Endothelial cell of umbilical vein (primary cell): ENCODE results near the gene LGALS14. TPM values are rescaled to one million over a fixed set of nuclear protein-coding genes. Genes with fewer than 3 reads are reported as not detected.

ENCODE experiments used
- BruUV-seq: library from RNA; stranded (reverse); fragments of 400-500 nt; replicated peaks from 2 replicates; lab custom pipeline; 2021; lab: Mats Ljungman, UMichigan
- CTCF ChIA-PET: fragments of 300-600, 350-600 bp; sonication (Branson Sonifier 250); formaldehyde crosslinking; loops from one replicate; lab custom pipeline; 2021; ENCODE audit warnings: antibody characterized with exemption, inconsistent platforms; lab: Charles Lee
- POLR2A ChIA-PET: fragments of 300-600, 350-600 bp; sonication (Branson Sonifier 250); formaldehyde crosslinking; loops from one replicate; lab custom pipeline; 2021; ENCODE audit warnings: antibody characterized with exemption, inconsistent platforms; lab: Charles Lee
- DNase-seq: peaks from one replicate; pipeline ENCODE4 v3.0.0-alpha.2; 2011; ENCODE audit warnings: low read depth, low spot score
- FAIRE-seq: peaks from 2 replicates; lab custom pipeline; 2011; peaks lifted over from hg19 to GRCh38; lab: Jason Lieb, UNC
- H2AFZ ChIP-seq: 2 replicates; pipeline ENCODE4 v1.6.0; 2012; ENCODE audit warnings: low read depth, low read length, control low read depth, inconsistent platforms
- H3K27ac ChIP-seq: 2 replicates; pipeline ENCODE4 v1.5.1; 2011; ENCODE audit warnings: low read depth, mild to moderate bottlenecking, control low read depth, low read length, moderate library complexity; ENCODE audit not compliant: insufficient read depth
- H3K27me3 ChIP-seq, 2 experiments: 2 replicates each; pipeline versions ENCODE4 v1.6.0 to v1.6.1; 2011; ENCODE audit warnings: low read length in 2 of 2, mixed read lengths in 1 of 2; ENCODE audit not compliant: control insufficient read depth in 2 of 2, insufficient read depth in 2 of 2
- H3K36me3 ChIP-seq, 2 experiments: 2 replicates in 1 of 2; 3 replicates in 1 of 2; pipeline ENCODE4 v1.5.1; 2011; ENCODE audit warnings: low read length in 2 of 2, mild to moderate bottlenecking in 1 of 2, moderate library complexity in 1 of 2; ENCODE audit not compliant: control insufficient read depth in 2 of 2, insufficient read depth in 2 of 2; ENCODE audit errors: extremely low read depth in 1 of 2
- H3K4me1 ChIP-seq: 3 replicates; pipeline ENCODE4 v1.5.1; 2011; ENCODE audit warnings: mild to moderate bottlenecking, low read length; ENCODE audit not compliant: control insufficient read depth, insufficient read depth; ENCODE audit errors: extremely low read depth
- H3K4me2 ChIP-seq: 2 replicates; pipeline ENCODE4 v1.6.1; 2011; ENCODE audit warnings: low read length, control low read depth, mixed read lengths; ENCODE audit not compliant: insufficient read depth
- H3K4me3 ChIP-seq, 3 experiments: fragments of 200-600 bp in 1 of 3; sonication (generic), shearing (Covaris generic) in 1 of 3; replicated peaks in 1 of 3; 2 replicates each; pipeline ENCODE4 v1.5.1; 2011 to 2016; ENCODE audit warnings: control low read depth in 3 of 3, low read length in 3 of 3, mild to moderate bottlenecking in 2 of 3, inconsistent platforms in 1 of 3, low read depth in 1 of 3, moderate library complexity in 1 of 3; ENCODE audit not compliant: insufficient read depth in 1 of 3
- H3K79me2 ChIP-seq: 2 replicates; pipeline ENCODE4 v1.6.0; 2012; ENCODE audit warnings: low read length, inconsistent platforms; ENCODE audit not compliant: control insufficient read depth, insufficient read depth
- H3K9ac ChIP-seq: replicated peaks from 2 replicates; pipeline ENCODE3; 2011; ENCODE audit warnings: low read length, control low read depth; ENCODE audit not compliant: insufficient read depth; ENCODE audit errors: extremely low read depth
- H3K9me1 ChIP-seq: replicated peaks from 3 replicates; pipeline ENCODE4 v1.6.0; 2011; ENCODE audit warnings: mild to moderate bottlenecking, low read length; ENCODE audit not compliant: control insufficient read depth, insufficient read depth; ENCODE audit errors: extremely low read depth
- H3K9me3 ChIP-seq: replicated peaks from 2 replicates; pipeline ENCODE4 v1.5.1; 2012; ENCODE audit warnings: low read length, inconsistent platforms; ENCODE audit not compliant: control insufficient read depth, insufficient read depth
- H4K20me1 ChIP-seq: replicated peaks from 2 replicates; pipeline ENCODE3; 2011; ENCODE audit warnings: mild to moderate bottlenecking, low read length; ENCODE audit not compliant: control insufficient read depth, insufficient read depth; ENCODE audit errors: extremely low read depth
- CTCF ChIP-seq, 2 donors: IDR thresholded peaks; 1 replicate in 1 of 2; 2 replicates in 1 of 2; pipeline ENCODE4 v1.5.1; 2011; ENCODE audit warnings: low read length in 2 of 2, mild to moderate bottlenecking in 2 of 2, moderate library complexity in 2 of 2, control low read depth in 1 of 2, inconsistent platforms in 1 of 2, low read depth in 1 of 2; ENCODE audit not compliant: insufficient read depth in 1 of 2; ENCODE audit errors: extremely low read depth in 1 of 2
- EZH2 ChIP-seq: IDR thresholded peaks from 2 replicates; pipeline ENCODE4 v1.6.1; 2012; ENCODE audit warnings: borderline replicate concordance, low read depth, mild to moderate bottlenecking, moderate library complexity, low read length, inconsistent platforms; ENCODE audit not compliant: severe bottlenecking
- FOS ChIP-seq: IDR thresholded peaks from 2 replicates; pipeline ENCODE4 v1.6.1; 2011; ENCODE audit warnings: mild to moderate bottlenecking, low read length, moderate library complexity, borderline replicate concordance; ENCODE audit not compliant: insufficient read depth
- GATA2 ChIP-seq: IDR thresholded peaks from 2 replicates; pipeline ENCODE4 v1.7.0; 2011; ENCODE audit warnings: low read depth, mild to moderate bottlenecking, moderate library complexity, mixed read lengths, low read length; ENCODE audit not compliant: insufficient read length, insufficient read depth
- JUN ChIP-seq: IDR thresholded peaks from 2 replicates; pipeline ENCODE4 v1.6.1; 2011; ENCODE audit warnings: borderline replicate concordance, low read depth; ENCODE audit not compliant: insufficient read length, insufficient read depth
- MAX ChIP-seq: IDR thresholded peaks from 2 replicates; pipeline ENCODE4 v1.6.1; 2011; ENCODE audit not compliant: insufficient read depth, insufficient read length
- MYC ChIP-seq: IDR thresholded peaks from one replicate; pipeline ENCODE4 v1.6.1; 2011; ENCODE audit warnings: mild to moderate bottlenecking, low read depth, low read length
- POLR2A ChIP-seq: IDR thresholded peaks from 2 replicates; pipeline ENCODE4 v1.6.1; 2012; ENCODE audit warnings: low read depth, mild to moderate bottlenecking, control low read depth, low read length
- POLR2AphosphoS5 ChIP-seq: IDR thresholded peaks from 2 replicates; pipeline ENCODE4 v1.6.1; 2012; ENCODE audit warnings: low read depth, mild to moderate bottlenecking, control low read depth, low read length, moderate library complexity; ENCODE audit not compliant: insufficient read depth
- dilution Hi-C: fragments of 300-500 bp; cut with MboI; formaldehyde crosslinking; loops from one replicate; pipeline ENCODE4 v1.15.0; 2019; ENCODE audit warnings: low sequenced_read_pairs; ENCODE audit not compliant: extremely low pct_ligation_motif_present
- intact Hi-C: fragments of 100-400 bp; cut with micrococcal nuclease; formaldehyde crosslinking; loops from one replicate; pipeline ENCODE4 v1.10.0; 2022
- polyA plus RNA-seq, 4 experiments: library from polyadenylated mRNA; depleted of rRNA in 3 of 4; stranded (reverse) in 3 of 4; unstranded in 1 of 4; fragments of >200 nt; gene quantifications; 2 replicates each; pipeline versions ENCODE4 v1.2.1 to v1.2.3, GENCODE V29; 2011 to 2012; ENCODE audit warnings: missing spikeins in 1 of 4
- total RNA-seq: library from RNA; stranded (reverse); gene quantifications from 2 replicates; pipeline ENCODE4 v1.2.3, GENCODE V29; 2021

LGALS14 gene
- total and polyA plus RNA-seq, 2 donors (not counting 3 experiments of a cell fraction or from before 2014, with no cell fraction given) = not detected

GRCh38 chr19:39733841-39734240, 29.6 kb downstream of the LGALS14 start:
- dilution Hi-C loops = no loop called here
- no peak overlapping the region for H3K4me2 ChIP-seq
- ChIA-PET POLR2A (no interaction called here), CTCF (no interaction called here)
- H3K27ac ChIP-seq = no peak overlapping the region
- H2AFZ ChIP-seq = no peak overlapping the region
- H3K9me1 ChIP-seq = no peaks in the 10 kb centered on the region
- no peak overlapping the region for H3K9ac ChIP-seq
- H4K20me1 ChIP-seq = no peaks in the 10 kb centered on the region
- no peak overlapping the region for H3K4me3 ChIP-seq
- intact Hi-C loops = no loop called here
- H3K4me1 ChIP-seq = no peaks in the 10 kb centered on the region
- FAIRE-seq = no peak
- DNase-seq = no peak
- no TSS peak for BruUV-seq
- H3K36me3 ChIP-seq = no peaks in the 10 kb centered on the region
- peaks cover 0 to under 1% of the 10 kb centered on the region in 2 experiments for H3K27me3 ChIP-seq
- no peaks in the 10 kb centered on the region for H3K9me3 ChIP-seq
- TF ChIP-seq CTCF (IDR thresholded peaks at IDR 0.05; ENCODE audit: extremely low read depth in 1 of 2, insufficient read depth in 1 of 2, low read depth in 1 of 2, low read length in 2 of 2) = no peak
- no peak for TF ChIP-seq EZH2
- no peak for TF ChIP-seq FOS
- no peak for TF ChIP-seq POLR2AphosphoS5
- TF ChIP-seq JUN = no peak
- TF ChIP-seq GATA2 = no peak
- TF ChIP-seq MAX = no peak
- TF ChIP-seq MYC = no peak
- TF ChIP-seq POLR2A = no peak
- H3K79me2 ChIP-seq = no peaks in the 10 kb centered on the region
